Astrocyte of the cerebellum (primary cell): ENCODE data around the gene MAPT.

Experiments
- DNase-seq: peaks from one replicate; pipeline ENCODE4 v3.0.0-alpha.2; 2011; ENCODE audit warnings: low read depth
- H3K4me3 ChIP-seq: 2 replicates; pipeline ENCODE4 v1.5.1; 2011; ENCODE audit warnings: mild to moderate bottlenecking, low read depth, low read length, moderate library complexity
- in situ Hi-C: cut with HindIII; loops from 2 replicates; pipeline ENCODE4 v1.10.0; 2017; ENCODE audit warnings: low sequenced_read_pairs
- TF ChIP-seq, protein P1 (sequence below): IDR thresholded peaks from 2 replicates; pipeline ENCODE4 v1.5.1; 2012; ENCODE audit warnings: low read length, low read depth, moderate library complexity, mild to moderate bottlenecking; ENCODE audit errors: missing control alignments

The MAPT gene

DNA sequence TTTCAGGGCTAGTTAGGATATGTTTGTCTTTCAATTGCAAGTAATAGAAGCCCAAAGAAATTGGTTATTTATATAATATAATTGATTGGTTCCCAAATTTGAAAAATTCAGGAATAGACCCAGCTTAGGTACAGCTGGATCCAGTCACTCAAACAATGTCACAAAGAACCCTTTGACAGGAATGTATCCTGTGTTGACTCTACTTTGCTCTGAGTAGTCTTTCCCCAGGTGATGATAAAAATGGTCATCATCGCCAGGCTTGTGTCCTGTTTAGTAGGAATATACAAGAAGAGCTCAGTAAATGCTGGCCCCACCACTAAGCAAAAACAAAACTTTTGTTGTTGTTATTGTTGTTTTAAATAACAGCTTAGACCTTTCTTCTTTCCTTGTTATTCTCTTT is 35.0 kb downstream of the MAPT start:
- in situ Hi-C loops = no loop called here
- H3K4me3 ChIP-seq = no peak overlapping the region
- TF ChIP-seq, protein P1, sequence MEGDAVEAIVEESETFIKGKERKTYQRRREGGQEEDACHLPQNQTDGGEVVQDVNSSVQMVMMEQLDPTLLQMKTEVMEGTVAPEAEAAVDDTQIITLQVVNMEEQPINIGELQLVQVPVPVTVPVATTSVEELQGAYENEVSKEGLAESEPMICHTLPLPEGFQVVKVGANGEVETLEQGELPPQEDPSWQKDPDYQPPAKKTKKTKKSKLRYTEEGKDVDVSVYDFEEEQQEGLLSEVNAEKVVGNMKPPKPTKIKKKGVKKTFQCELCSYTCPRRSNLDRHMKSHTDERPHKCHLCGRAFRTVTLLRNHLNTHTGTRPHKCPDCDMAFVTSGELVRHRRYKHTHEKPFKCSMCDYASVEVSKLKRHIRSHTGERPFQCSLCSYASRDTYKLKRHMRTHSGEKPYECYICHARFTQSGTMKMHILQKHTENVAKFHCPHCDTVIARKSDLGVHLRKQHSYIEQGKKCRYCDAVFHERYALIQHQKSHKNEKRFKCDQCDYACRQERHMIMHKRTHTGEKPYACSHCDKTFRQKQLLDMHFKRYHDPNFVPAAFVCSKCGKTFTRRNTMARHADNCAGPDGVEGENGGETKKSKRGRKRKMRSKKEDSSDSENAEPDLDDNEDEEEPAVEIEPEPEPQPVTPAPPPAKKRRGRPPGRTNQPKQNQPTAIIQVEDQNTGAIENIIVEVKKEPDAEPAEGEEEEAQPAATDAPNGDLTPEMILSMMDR = no peak
- no peak for DNase-seq

DNA sequence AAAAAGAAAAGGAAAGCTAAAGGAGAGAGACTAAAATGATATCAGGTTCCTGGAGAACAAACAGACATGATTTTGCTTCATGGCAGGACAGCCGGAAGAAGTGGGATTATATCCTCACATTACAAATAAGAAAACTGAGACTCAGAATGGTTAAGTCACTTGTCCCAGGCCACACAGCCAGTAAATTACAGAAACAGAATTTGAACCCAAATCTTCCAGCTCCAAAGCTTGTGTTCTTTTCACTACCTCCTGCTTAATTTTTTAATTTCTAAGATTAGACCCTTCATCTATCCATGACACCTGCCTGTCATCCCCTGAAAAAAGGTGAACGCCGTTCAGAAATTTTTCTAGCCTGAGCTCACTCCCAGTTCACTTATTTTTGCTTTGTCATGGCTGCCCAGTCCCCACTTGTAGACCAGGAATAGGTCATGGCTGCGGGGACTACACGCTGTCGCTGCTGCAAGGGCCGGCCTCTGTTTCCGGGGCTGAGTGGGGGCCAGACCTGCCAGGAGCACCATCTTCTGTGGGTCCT is 36.1 kb downstream of the MAPT start:
- in situ Hi-C loops = no loop called here
- no peak overlapping the region for H3K4me3 ChIP-seq
- TF ChIP-seq, protein P1 = no peak
- DNase-seq = no peak

DNA sequence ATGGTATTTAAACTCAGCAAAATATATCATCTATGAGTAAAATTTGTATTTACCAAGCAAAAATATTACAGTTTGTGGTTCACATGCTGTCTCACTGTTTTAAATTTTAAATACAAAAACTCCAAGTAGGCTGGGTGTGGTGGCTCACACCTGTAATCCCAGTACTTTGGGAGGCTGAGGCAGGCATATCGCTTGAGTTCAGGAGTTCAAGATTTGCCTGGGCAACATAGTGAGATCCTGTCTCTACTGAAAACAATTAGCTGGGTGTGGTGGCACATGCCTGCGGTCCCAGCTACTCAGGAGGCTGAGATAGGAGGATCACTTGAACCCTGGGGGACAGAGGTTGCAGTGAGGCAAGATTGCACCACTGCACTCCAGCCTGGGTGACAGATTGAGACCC is 37.3 kb downstream of the MAPT start:
- no peak for DNase-seq
- TF ChIP-seq, protein P1 = no peak
- H3K4me3 ChIP-seq = no peak overlapping the region
- in situ Hi-C loops = no loop called here

DNA sequence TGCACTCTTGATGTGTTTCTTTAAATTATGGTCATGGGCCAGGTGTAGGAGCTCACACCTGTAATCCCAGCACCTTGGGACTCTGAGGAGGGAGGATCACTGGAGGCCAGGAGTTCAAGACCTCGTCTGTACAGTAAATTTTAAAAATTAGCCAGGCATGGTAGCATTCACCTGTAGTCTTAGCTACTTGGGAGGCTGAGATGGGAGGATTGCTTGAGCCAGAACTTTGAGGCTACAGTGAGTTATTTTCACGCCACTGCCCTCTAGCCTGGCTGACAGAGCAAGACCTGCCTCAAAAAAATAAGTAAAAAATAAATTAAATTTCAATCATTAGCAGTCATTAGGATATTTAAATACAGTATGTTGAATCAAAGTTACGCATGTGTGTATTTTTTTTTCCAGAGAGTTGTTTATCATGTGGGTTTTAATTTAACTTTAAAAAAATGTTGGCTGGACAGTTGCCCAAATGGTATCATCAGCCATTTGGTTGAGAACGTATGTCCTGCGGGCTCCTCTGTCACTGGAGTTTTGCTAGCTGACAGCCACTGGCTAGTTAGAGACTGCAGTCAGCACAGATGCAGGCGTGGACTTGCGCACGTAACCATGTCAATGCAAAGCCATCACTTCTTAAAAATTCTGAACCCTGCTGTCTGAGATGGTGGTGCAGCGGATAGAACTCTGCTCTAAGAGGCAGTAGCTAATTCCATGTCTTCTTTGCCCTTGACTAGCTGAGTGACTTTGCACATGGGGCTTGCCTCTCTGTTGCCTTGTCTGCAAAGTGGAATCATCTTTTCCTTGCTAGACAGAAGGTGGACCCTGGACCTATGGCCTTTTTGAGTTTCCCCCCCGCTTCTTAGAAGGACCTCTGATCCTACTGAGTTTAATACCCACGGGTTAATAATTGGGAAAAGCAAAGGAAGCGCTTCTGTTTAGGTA is 40.0 kb downstream of the MAPT start:
- H3K4me3 ChIP-seq = no peak overlapping the region
- in situ Hi-C loops = no loop called here
- TF ChIP-seq, protein P1 = no peak
- DNase-seq = no peak

DNA sequence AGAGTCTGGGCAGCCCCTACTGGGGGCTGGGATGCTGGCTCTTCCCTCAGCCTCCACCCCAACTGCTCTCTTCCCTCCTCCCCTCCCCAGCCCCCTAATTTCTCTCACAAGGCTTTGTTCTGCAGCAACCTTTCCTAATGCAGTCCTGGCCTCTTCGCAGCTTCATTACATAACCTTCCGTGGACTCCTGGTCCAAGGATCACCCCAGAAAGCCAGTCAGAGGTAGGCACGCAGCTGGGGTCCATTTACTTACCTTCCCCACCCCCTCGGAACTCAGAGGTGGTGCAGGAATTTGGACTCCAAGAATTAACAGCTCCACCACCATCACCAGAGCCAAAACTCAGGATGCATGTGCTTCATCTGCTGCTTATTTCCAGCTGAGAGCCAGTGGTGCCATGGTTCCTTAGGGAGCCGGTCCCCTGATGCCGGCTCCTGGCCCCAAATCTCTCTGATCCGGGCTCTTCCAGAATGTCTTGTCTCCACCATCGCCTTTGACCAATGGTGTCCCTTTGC is 40.9 kb downstream of the MAPT start:
- TF ChIP-seq, protein P1 = no peak
- no peak for DNase-seq
- in situ Hi-C loops = no loop called here

DNA sequence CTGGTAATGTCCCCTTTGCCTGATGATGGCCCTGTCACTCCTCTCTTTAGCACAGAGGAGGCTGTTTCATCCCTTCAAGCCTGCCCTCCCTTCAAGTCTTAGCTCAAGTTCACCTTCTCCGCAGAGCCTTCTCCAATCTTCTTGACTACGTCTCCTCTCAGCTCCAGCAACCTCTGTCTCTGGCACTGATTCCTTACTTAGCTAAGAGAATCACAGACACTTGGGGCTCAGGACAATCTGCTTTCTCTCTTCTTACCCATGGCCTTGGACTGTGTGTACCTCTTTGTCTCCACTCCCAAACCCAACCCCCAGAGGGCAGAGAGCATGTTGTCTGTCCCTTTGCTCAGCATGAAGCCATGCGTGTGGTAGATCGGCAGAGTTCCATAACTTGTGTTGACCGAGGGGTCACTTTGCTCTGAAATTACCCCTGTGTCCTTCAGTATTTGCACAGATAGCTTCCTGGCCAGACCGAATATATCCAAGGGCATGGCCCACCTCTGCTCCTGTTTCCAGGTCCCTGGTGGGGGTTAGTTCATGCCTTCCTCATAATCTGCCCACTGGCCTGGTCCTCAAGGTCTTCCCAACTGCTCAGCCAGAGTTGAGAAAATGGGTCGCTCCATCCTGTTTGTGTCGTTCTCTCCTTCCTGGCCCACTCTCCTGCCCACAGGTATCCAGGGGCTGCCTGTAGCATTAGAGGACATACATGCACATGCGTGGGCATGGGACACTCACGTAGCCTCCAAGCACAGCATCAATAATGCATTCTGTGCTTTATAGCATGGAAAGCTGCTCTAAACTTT is 41.6 kb downstream of the MAPT start:
- no peak overlapping the region for H3K4me3 ChIP-seq
- TF ChIP-seq, protein P1 = no peak
- DNase-seq = no peak
- in situ Hi-C loops = no loop called here

More for the DNA sequence above, 40.9 kb downstream of the MAPT start:
- no peak overlapping the region for H3K4me3 ChIP-seq
